C4-2B (cell line): ENCODE results near the gene GPR12.

Source experiments
- H3K27ac ChIP-seq: fragments of 450-650 bp; 2 replicates; pipeline ENCODE4 v1.5.1; 2017
- CTCF ChIP-seq: fragments of 450-650 bp; conservative IDR thresholded peaks from 2 replicates; pipeline ENCODE4 v1.5.1; 2017; ENCODE audit warnings: mild to moderate bottlenecking
- ZFX ChIP-seq: fragments of 450-650 bp; IDR thresholded peaks from 2 replicates; pipeline ENCODE4 v1.6.1; 2017

GPR12 gene

GRCh38 chr13:26760832-26761582 lies 421 bp upstream of the GPR12 start:
- no peak for TF ChIP-seq ZFX
- TF ChIP-seq CTCF = no peak
- no peak overlapping the region for H3K27ac ChIP-seq

- no peak overlapping the region for H3K27ac ChIP-seq
These were observed 1.2 kb downstream of the GPR12 start for GRCh38 chr13:26759249-26759906.

GRCh38 chr13:26758496-26759157 lies 2.0 kb downstream of the GPR12 start:
- H3K27ac ChIP-seq = no peak overlapping the region
- TF ChIP-seq ZFX (no peak), CTCF (no peak)

More at GRCh38 chr13:26759249-26759906, 1.2 kb downstream of the GPR12 start:
- TF ChIP-seq CTCF (no peak), ZFX (no peak)

GRCh38 chr13:26756961-26757360 lies 3.6 kb downstream of the GPR12 start:
- no peak overlapping the region for H3K27ac ChIP-seq
- TF ChIP-seq CTCF (no peak), ZFX (no peak)

- no peak for TF ChIP-seq CTCF
- TF ChIP-seq ZFX = no peak
- no peak overlapping the region for H3K27ac ChIP-seq
These were observed 7.9 kb downstream of the GPR12 start for GRCh38 chr13:26752671-26753070.

GRCh38 chr13:26749905-26750304 lies 10.7 kb downstream of the GPR12 start:
- TF ChIP-seq CTCF (no peak), ZFX (no peak)
- no peak overlapping the region for H3K27ac ChIP-seq

GRCh38 chr13:26749285-26749684 lies 11.3 kb downstream of the GPR12 start:
- no peak overlapping the region for H3K27ac ChIP-seq
- TF ChIP-seq CTCF (no peak), ZFX (no peak)
